Thoracic aorta (tissue), 2 donors: ENCODE results near the gene TRMT1. TPM values are rescaled to one million over a fixed set of nuclear protein-coding genes. Genes with fewer than 3 reads are reported as not detected.

Source experiments
- ATAC-seq: fragments of 150-250 bp; one replicate; pipeline ENCODE4 v1.8.0; 2017; ENCODE audit warnings: low read depth; ENCODE audit not compliant: insufficient number of reproducible peaks, low FRiP score
- DNase-seq: peaks from one replicate; pipeline ENCODE4 v3.0.0-alpha.2; 2020; ENCODE audit warnings: low spot score
- H3K27ac ChIP-seq, 2 donors: fragments of 200-600 bp; sonication (generic); 1 replicate in 1 of 2; 2 replicates in 1 of 2; pipeline ENCODE4 v1.5.1; 2016; ENCODE audit warnings: mild to moderate bottlenecking in 2 of 2, moderate library complexity in 2 of 2
- H3K27me3 ChIP-seq: fragments of 200-600 bp; sonication (generic); replicated peaks from 2 replicates; pipeline ENCODE4 v1.6.0; 2016; ENCODE audit warnings: mild to moderate bottlenecking; ENCODE audit not compliant: insufficient read depth
- H3K36me3 ChIP-seq: fragments of 200-600 bp; sonication (generic); one replicate; pipeline ENCODE4 v1.5.1; 2016
- H3K4me1 ChIP-seq, 2 donors: fragments of 200-600 bp; sonication (generic); 1 replicate in 1 of 2; 2 replicates in 1 of 2; pipeline versions ENCODE4 v1.5.1 to v1.6.0; 2016; ENCODE audit warnings: low read depth in 2 of 2, mild to moderate bottlenecking in 1 of 2; ENCODE audit not compliant: control insufficient read depth in 1 of 2
- H3K4me3 ChIP-seq: fragments of 200-600 bp; sonication (generic); 2 replicates; pipeline ENCODE4 v1.5.1; 2016; ENCODE audit warnings: mild to moderate bottlenecking
- H3K9me3 ChIP-seq: fragments of 200-600 bp; sonication (generic); 2 replicates; pipeline ENCODE4 v1.5.1; 2016
- CTCF ChIP-seq: fragments of 200-600 bp; sonication (generic); IDR thresholded peaks from one replicate; pipeline ENCODE4 v1.5.1; 2019; ENCODE audit warnings: antibody characterized with exemption
- total RNA-seq, 2 donors: library from RNA; depleted of rRNA; stranded (reverse); fragments of >200 nt; gene quantifications; one replicate each; pipeline versions ENCODE4 v1.1.0 to v1.2.3, GENCODE V29; 2016

The TRMT1 gene
- total RNA-seq, 2 donors from 2014 or later, result 35.3 to 52.3 TPM

GRCh38 chr19:13083008-13083404, 33.5 kb downstream of the TRMT1 start:
- H3K9me3 ChIP-seq, result no peaks in the 10 kb centered on the region
- H3K4me1 ChIP-seq, result peaks cover 32 to 73% of the 10 kb centered on the region in 2 donors
- no peak for ATAC-seq
- DNase-seq, result no peak
- peak overlapping the region; percentile 77 to 78 for H3K27ac ChIP-seq
- no peak overlapping the region for H3K4me3 ChIP-seq
- TF ChIP-seq CTCF, result no peak
- no peaks in the 10 kb centered on the region for H3K27me3 ChIP-seq
- peaks cover 23% of the 10 kb centered on the region for H3K36me3 ChIP-seq

- ATAC-seq (no peak), DNase-seq (no peak)
- Histone ChIP-seq H3K36me3 (peaks cover 28% of the 10 kb centered on the region), H3K4me1 (peaks cover 39 to 79% of the 10 kb centered on the region in 2 donors), H3K27me3 (no peaks in the 10 kb centered on the region), H3K4me3 (no peak overlapping the region), H3K27ac (peak overlapping the region; percentile 77 to 78), H3K9me3 (no peaks in the 10 kb centered on the region)
- TF ChIP-seq CTCF, result peak; percentile 22
These were observed 34.1 kb downstream of the TRMT1 start for GRCh38 chr19:13082192-13083007.

GRCh38 chr19:13079542-13079986, 37.0 kb downstream of the TRMT1 start:
- no peak for TF ChIP-seq CTCF
- Histone ChIP-seq H3K4me1 (peaks cover 41 to 81% of the 10 kb centered on the region in 2 donors), H3K27ac (peak overlapping the region; percentile 88 to 90), H3K27me3 (no peaks in the 10 kb centered on the region), H3K4me3 (peak overlapping the region; percentile 26), H3K9me3 (no peaks in the 10 kb centered on the region), H3K36me3 (peaks cover 38% of the 10 kb centered on the region)
- no peak for DNase-seq
- ATAC-seq, result no peak

- peak overlapping the region; percentile 88 to 90 for H3K27ac ChIP-seq
- TF ChIP-seq CTCF, result no peak
- peaks cover 35% of the 10 kb centered on the region for H3K36me3 ChIP-seq
- H3K9me3 ChIP-seq, result no peaks in the 10 kb centered on the region
- DNase-seq (no peak), ATAC-seq (no peak)
- H3K27me3 ChIP-seq, result no peaks in the 10 kb centered on the region
- peak overlapping the region; percentile 26 for H3K4me3 ChIP-seq
- peaks cover 41 to 86% of the 10 kb centered on the region in 2 donors for H3K4me1 ChIP-seq
These were observed 37.5 kb downstream of the TRMT1 start for GRCh38 chr19:13078897-13079541.

GRCh38 chr19:13078381-13078780, 38.2 kb downstream of the TRMT1 start:
- Histone ChIP-seq H3K27ac (peak overlapping the region; percentile 88 to 90), H3K4me1 (peaks cover 41 to 90% of the 10 kb centered on the region in 2 donors), H3K27me3 (no peaks in the 10 kb centered on the region), H3K36me3 (peaks cover 36% of the 10 kb centered on the region), H3K4me3 (no peak overlapping the region), H3K9me3 (no peaks in the 10 kb centered on the region)
- DNase-seq, result no peak
- no peak for ATAC-seq
- TF ChIP-seq CTCF, result no peak
